TTC549 (cell line): ENCODE measurements around the gene OR52E1.

Experiments used
- FAIRE-seq: peaks from 2 replicates; lab custom pipeline; 2012; peaks lifted over from hg19 to GRCh38; lab: Jason Lieb, UNC

Gene OR52E1

DNA sequence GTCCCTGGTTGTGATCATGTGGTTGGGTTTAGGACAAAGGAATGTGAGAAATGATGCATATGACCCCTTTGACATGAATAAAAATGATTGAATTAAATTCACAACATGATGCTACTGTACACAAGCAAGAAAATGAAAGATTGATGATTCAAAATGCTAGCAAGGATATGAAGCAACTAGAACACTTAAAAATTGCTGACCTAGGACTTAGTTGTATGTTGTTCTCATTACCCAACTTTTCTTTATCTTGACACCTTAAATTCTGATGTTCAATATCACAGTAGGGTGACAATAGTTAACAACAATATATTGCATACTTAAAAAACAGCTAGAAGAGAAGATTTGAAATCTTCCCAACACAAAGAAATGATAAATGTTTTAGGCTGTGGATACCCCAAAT, 48.2 kb downstream of the OR52E1 start:
- no peak for FAIRE-seq

- FAIRE-seq: no peak
Measured at GRCh38 chr11:5118893-5119292, 49.5 kb downstream of the OR52E1 start.
